HG03442 (cell line): ENCODE results near the gene ORAI2.
A peak's percentile ranks its signal among the peaks of the same experiment; 100 is the strongest.
"Not testable (repeated sequence)": the region's sequence is repeated elsewhere in the genome, so short reads cannot be mapped to it uniquely, and the experiment has no call there.

Experiments
- ATAC-seq: cut with Tn5 transposase; IDR thresholded peaks from one replicate; pipeline ENCODE4 v1.9.1; 2021; ENCODE audit warnings: mild to moderate bottlenecking, moderate library complexity; ENCODE audit not compliant: unreplicated experiment

ORAI2 gene

GRCh38 chr7:102494473-102495149 is 61.2 kb downstream of the ORAI2 start:
- peak; percentile 65 for ATAC-seq

GRCh38 chr7:102496861-102497260 is 63.5 kb downstream of the ORAI2 start:
- ATAC-seq: not testable (repeated sequence)

- ATAC-seq: not testable (repeated sequence)
These were observed 63.9 kb downstream of the ORAI2 start for GRCh38 chr7:102497308-102497707.

GRCh38 chr7:102498321-102498720 is 64.9 kb downstream of the ORAI2 start:
- not testable (repeated sequence) for ATAC-seq

GRCh38 chr7:102503141-102503540 is 69.8 kb downstream of the ORAI2 start:
- not testable (repeated sequence) for ATAC-seq

GRCh38 chr7:102505298-102506185 is 72.2 kb downstream of the ORAI2 start:
- ATAC-seq: not testable (repeated sequence)
